DND-41 (cell line): ENCODE results near the gene NUFIP1.
"Not testable (repeated sequence)": the region's sequence is repeated elsewhere in the genome, so short reads cannot be mapped to it uniquely, and the experiment has no call there.

Source experiments
- ATAC-seq: fragments of 200-7000 bp; cut with Tn5 transposase; 3 replicates; pipeline ENCODE4 v1.9.1; 2021; ENCODE audit warnings: low read depth; ENCODE audit not compliant: insufficient read depth
- DNase-seq: peaks from one replicate; pipeline ENCODE4 v3.0.0-alpha.2; 2020
- H2AFZ ChIP-seq: 2 replicates; pipeline ENCODE4 v1.6.0; 2012; ENCODE audit warnings: low read depth, low read length
- H3K27ac ChIP-seq: 2 replicates; pipeline ENCODE4 v1.5.1; 2012; ENCODE audit warnings: low read length, inconsistent platforms
- H3K27me3 ChIP-seq: fragments of 200-600 bp; sonication (generic); 2 replicates; pipeline ENCODE4 v1.6.0; 2012; ENCODE audit warnings: low read length, mild to moderate bottlenecking, inconsistent platforms; ENCODE audit not compliant: insufficient read depth, poor library complexity
- H3K36me3 ChIP-seq: 2 replicates; pipeline ENCODE4 v1.5.1; 2012; ENCODE audit warnings: low read length, inconsistent platforms; ENCODE audit not compliant: insufficient read depth
- H3K4me1 ChIP-seq: 2 replicates; pipeline ENCODE4 v1.5.1; 2012; ENCODE audit warnings: mild to moderate bottlenecking, low read length; ENCODE audit not compliant: insufficient read depth
- H3K4me2 ChIP-seq: 2 replicates; pipeline ENCODE4 v1.6.0; 2012; ENCODE audit warnings: mild to moderate bottlenecking, moderate library complexity, low read length, inconsistent platforms; ENCODE audit not compliant: insufficient read depth
- H3K4me3 ChIP-seq, 2 experiments: fragments of 200-600 bp in 1 of 2; shearing (Covaris generic) in 1 of 2; 2 replicates each; pipeline ENCODE4 v1.5.1; 2012 to 2016; ENCODE audit warnings: inconsistent platforms in 2 of 2, low read length in 2 of 2, mild to moderate bottlenecking in 2 of 2, low read depth in 1 of 2, moderate library complexity in 1 of 2
- H3K79me2 ChIP-seq: 2 replicates; pipeline ENCODE4 v1.6.0; 2012; ENCODE audit warnings: low read length, inconsistent platforms; ENCODE audit not compliant: insufficient read depth
- H3K9ac ChIP-seq: 2 replicates; pipeline ENCODE4 v1.6.0; 2012; ENCODE audit warnings: low read depth, mild to moderate bottlenecking, inconsistent platforms, low read length, moderate library complexity
- H3K9me3 ChIP-seq: 2 replicates; pipeline ENCODE4 v1.5.1; 2012; ENCODE audit warnings: low read length, moderate library complexity, mild to moderate bottlenecking, inconsistent platforms; ENCODE audit not compliant: insufficient read depth, severe bottlenecking
- H4K20me1 ChIP-seq: 2 replicates; pipeline ENCODE4 v1.6.0; 2012; ENCODE audit warnings: low read length; ENCODE audit not compliant: insufficient read depth
- CTCF ChIP-seq: IDR thresholded peaks from 2 replicates; pipeline ENCODE4 v1.5.1; 2012; ENCODE audit warnings: borderline replicate concordance, low read length, moderate library complexity, mild to moderate bottlenecking; ENCODE audit not compliant: poor library complexity, severe bottlenecking; ENCODE audit errors: extremely low read depth
- EZH2 ChIP-seq: IDR thresholded peaks from 3 replicates; pipeline ENCODE4 v1.6.1; 2012; ENCODE audit warnings: borderline replicate concordance, low read depth, mild to moderate bottlenecking, moderate library complexity, low read length, inconsistent platforms; ENCODE audit not compliant: severe bottlenecking

NUFIP1 gene

GRCh38 chr13:45024847-45025246 lies 35.6 kb upstream of the NUFIP1 start:
- no peak overlapping the region for H3K9ac ChIP-seq
- no peak overlapping the region for H2AFZ ChIP-seq
- no peaks in the 10 kb centered on the region for H4K20me1 ChIP-seq
- no peak overlapping the region for H3K27ac ChIP-seq
- no peak for ATAC-seq
- no peak overlapping the region for H3K4me3 ChIP-seq
- H3K79me2 ChIP-seq, result no peaks in the 10 kb centered on the region
- H3K4me1 ChIP-seq, result no peaks in the 10 kb centered on the region
- H3K27me3 ChIP-seq, result no peaks in the 10 kb centered on the region
- no peak for DNase-seq
- no peak overlapping the region for H3K4me2 ChIP-seq
- H3K9me3 ChIP-seq, result no peaks in the 10 kb centered on the region
- no peak for TF ChIP-seq CTCF
- no peak for TF ChIP-seq EZH2
- H3K36me3 ChIP-seq, result peaks cover 67% of the 10 kb centered on the region

- Histone ChIP-seq H3K4me2 (no peak overlapping the region), H3K27ac (no peak overlapping the region), H2AFZ (no peak overlapping the region), H3K4me3 (no peak overlapping the region), H3K9ac (no peak overlapping the region), H3K79me2 (no peaks in the 10 kb centered on the region), H3K36me3 (peaks cover 62% of the 10 kb centered on the region), H3K9me3 (no peaks in the 10 kb centered on the region), H3K4me1 (no peaks in the 10 kb centered on the region), H4K20me1 (no peaks in the 10 kb centered on the region), H3K27me3 (no peaks in the 10 kb centered on the region)
- no peak for TF ChIP-seq CTCF
- TF ChIP-seq EZH2, result no peak
- ATAC-seq, result no peak
- DNase-seq, result no peak
Observed at GRCh38 chr13:45021250-45021649, 32.0 kb upstream of the NUFIP1 start.

GRCh38 chr13:45019981-45020380 lies 30.7 kb upstream of the NUFIP1 start:
- not testable (repeated sequence) for H3K9ac ChIP-seq, H3K27me3 ChIP-seq, H3K4me1 ChIP-seq, H3K27ac ChIP-seq, H3K9me3 ChIP-seq, DNase-seq, ATAC-seq, H4K20me1 ChIP-seq, H3K4me2 ChIP-seq, H3K79me2 ChIP-seq, H3K4me3 ChIP-seq, H2AFZ ChIP-seq
- H3K36me3 ChIP-seq, result peaks cover 64% of the 10 kb centered on the region

GRCh38 chr13:45016792-45017425 lies 27.6 kb upstream of the NUFIP1 start:
- Histone ChIP-seq H3K36me3 (peaks cover 55% of the 10 kb centered on the region; the same call in 1 of the 2 replicates), H3K4me2 (no peak overlapping the region), H3K27ac (no peak overlapping the region), H3K4me3 (no peak overlapping the region), H2AFZ (no peak overlapping the region), H3K79me2 (no peaks in the 10 kb centered on the region), H3K27me3 (no peaks in the 10 kb centered on the region), H4K20me1 (no peaks in the 10 kb centered on the region), H3K9me3 (no peaks in the 10 kb centered on the region), H3K4me1 (no peaks in the 10 kb centered on the region), H3K9ac (no peak overlapping the region)
- ATAC-seq (no peak), DNase-seq (no peak)
- no peak for TF ChIP-seq CTCF
- no peak for TF ChIP-seq EZH2
